Epithelial cell of prostate (primary cell): ENCODE results near the gene HSD17B8.
A peak's percentile ranks its signal among the peaks of the same experiment; 100 is the strongest.
"Not testable (repeated sequence)": the region's sequence is repeated elsewhere in the genome, so short reads cannot be mapped to it uniquely, and the experiment has no call there.

Experiments used
- DNase-seq: peaks from one replicate; pipeline ENCODE4 v3.0.0-alpha.2; 2011; ENCODE audit warnings: low read depth, low spot score
- H3K27ac ChIP-seq: fragments of 450-650 bp; 2 replicates; pipeline ENCODE4 v1.5.1; 2017; ENCODE audit warnings: mild to moderate bottlenecking

The HSD17B8 gene

DNA sequence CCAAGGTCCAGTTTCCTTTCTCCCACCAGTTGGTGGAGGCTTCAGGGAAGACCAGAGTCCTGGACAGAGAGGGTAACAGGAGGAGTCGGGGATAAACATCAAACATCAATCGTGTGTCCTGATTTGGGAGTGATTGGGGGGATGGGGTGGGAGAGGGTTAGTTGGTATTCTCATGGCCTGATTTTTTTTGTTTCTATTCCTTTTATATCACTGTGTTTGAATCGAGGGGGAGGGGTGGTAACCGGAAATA, 365 bp upstream of the HSD17B8 start:
- H3K27ac ChIP-seq: peak overlapping the region; percentile 86
- no peak for DNase-seq

- no peak for DNase-seq
- peak overlapping the region; percentile 86 for H3K27ac ChIP-seq
These were observed 954 bp downstream of the HSD17B8 start for GRCh38 chr6:33205191-33206026.

- DNase-seq: no peak
- peak overlapping the region; percentile 86 for H3K27ac ChIP-seq
These were observed 1.8 kb downstream of the HSD17B8 start for GRCh38 chr6:33206027-33206863.

DNA sequence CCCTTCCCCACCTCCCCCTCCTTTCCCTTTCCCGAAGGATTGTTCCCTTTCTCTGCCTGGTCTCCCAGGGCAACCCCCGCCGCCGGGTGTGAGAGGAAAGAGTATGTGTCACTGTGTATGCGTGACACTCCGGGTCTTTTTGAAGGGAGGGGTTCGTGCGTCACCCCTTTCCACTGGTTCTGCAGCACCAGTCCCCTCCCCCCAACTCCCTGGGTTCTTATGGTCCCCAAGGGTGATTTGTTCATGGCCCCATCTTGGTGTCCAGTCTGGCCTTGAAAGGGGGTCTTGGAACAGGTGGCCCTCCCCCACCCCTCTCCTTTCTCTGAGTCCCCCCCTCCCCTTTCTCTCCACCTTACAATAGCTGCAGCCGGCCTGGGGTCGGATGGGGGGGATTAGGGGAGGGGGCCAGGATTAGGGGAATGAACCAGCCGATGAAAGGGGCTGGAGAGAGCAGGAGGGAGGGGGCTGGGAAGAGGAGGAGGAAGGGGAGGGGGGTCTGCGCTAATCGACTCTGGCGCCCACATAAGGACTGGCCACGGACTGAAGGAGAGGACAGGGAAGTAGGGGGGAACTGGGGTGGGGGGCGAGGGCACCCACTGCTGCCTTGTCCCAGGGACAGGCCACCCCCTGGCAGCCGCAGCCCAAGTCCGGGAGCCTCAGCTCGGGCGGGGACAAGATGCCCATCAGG, 2.6 kb downstream of the HSD17B8 start:
- peak overlapping the region; percentile 86 for H3K27ac ChIP-seq
- no peak for DNase-seq

GRCh38 chr6:33207552-33208090, 3.2 kb downstream of the HSD17B8 start:
- no peak for DNase-seq
- peak overlapping the region; percentile 86 for H3K27ac ChIP-seq

DNA sequence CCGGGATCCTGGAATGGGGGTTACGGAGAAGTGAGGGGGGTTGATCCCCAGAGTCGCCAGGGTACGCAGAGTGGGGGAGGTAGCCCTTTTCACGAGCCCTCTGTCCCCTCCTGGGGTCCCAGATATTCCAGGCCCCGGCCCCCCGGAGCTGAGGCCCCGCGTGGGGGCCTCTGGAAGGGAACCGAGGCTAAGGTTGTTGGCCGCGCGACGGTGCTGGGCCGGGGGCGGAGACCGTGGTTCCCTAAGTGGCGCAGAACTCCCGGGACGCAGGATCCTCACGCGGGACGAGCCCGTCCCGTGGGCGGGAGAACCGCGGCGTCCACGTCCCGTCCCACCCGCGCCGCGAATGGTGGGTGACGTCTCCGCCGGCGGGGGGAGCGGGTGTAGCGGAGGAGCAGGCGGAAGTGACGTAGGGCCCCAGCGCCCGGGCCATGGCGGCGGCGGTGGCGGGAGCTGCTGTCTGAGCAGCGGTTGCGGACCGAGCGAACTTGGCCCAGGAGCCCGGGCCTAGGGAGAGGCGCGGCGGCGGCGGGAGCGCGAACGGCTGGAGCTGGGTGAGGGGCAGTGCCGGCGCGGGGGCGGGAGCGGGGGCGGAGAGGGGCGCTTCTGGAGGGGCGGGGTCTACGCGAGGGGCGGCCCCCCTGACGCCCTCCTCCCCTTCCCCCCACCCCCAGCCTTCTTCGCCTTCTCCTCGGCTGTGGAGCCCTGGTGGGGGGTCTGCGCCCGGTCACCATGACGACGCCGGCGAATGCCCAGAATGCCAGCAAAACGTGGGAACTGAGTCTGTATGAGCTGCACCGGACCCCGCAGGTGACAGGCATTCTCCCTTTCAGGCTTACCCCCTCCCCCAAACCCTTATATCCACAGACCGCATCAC, 3.9 kb downstream of the HSD17B8 start, which contains the start of gene RING1:
Gene RING1 (plus strand): TSS at position 410 of the 877 bp plus-strand sequence. CDS start 323 bp downstream, at position 733.
- no peak for DNase-seq
- peak within 1 kb of the TSS; percentile 86 for H3K27ac ChIP-seq

DNA sequence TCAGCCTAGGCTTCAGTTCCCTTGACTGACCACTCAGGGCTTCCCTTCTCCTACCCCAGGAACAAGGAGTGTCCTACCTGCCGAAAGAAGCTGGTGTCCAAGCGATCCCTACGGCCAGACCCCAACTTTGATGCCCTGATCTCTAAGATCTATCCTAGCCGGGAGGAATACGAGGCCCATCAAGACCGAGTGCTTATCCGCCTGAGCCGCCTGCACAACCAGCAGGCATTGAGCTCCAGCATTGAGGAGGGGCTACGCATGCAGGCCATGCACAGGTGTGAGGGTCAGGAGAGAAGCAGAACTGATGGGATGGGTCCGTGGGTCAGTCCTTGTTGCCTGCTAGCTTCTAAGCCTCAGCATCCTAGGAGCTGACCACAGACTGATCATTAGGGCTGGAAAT, 5.4 kb downstream of the HSD17B8 start:
- no peak overlapping the region for H3K27ac ChIP-seq
- DNase-seq: no peak

DNA sequence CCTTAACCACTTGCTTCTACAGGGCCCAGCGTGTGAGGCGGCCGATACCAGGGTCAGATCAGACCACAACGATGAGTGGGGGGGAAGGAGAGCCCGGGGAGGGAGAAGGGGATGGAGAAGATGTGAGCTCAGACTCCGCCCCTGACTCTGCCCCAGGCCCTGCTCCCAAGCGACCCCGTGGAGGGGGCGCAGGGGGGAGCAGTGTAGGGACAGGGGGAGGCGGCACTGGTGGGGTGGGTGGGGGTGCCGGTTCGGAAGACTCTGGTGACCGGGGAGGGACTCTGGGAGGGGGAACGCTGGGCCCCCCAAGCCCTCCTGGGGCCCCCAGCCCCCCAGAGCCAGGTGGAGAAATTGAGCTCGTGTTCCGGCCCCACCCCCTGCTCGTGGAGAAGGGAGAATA, 6.7 kb downstream of the HSD17B8 start:
- H3K27ac ChIP-seq: no peak overlapping the region
- no peak for DNase-seq

- DNase-seq: no peak
- H3K27ac ChIP-seq: no peak overlapping the region
These were observed 7.4 kb downstream of the HSD17B8 start for GRCh38 chr6:33211666-33212422.

GRCh38 chr6:33212857-33213165, 8.4 kb downstream of the HSD17B8 start:
- no peak overlapping the region for H3K27ac ChIP-seq
- DNase-seq: no peak

- DNase-seq: no peak
These were observed 8.9 kb downstream of the HSD17B8 start for GRCh38 chr6:33213166-33213988.

GRCh38 chr6:33213989-33214335, 9.5 kb downstream of the HSD17B8 start:
- no peak for DNase-seq

More at GRCh38 chr6:33213166-33213988, 8.9 kb downstream of the HSD17B8 start:
- H3K27ac ChIP-seq: no peak overlapping the region

DNA sequence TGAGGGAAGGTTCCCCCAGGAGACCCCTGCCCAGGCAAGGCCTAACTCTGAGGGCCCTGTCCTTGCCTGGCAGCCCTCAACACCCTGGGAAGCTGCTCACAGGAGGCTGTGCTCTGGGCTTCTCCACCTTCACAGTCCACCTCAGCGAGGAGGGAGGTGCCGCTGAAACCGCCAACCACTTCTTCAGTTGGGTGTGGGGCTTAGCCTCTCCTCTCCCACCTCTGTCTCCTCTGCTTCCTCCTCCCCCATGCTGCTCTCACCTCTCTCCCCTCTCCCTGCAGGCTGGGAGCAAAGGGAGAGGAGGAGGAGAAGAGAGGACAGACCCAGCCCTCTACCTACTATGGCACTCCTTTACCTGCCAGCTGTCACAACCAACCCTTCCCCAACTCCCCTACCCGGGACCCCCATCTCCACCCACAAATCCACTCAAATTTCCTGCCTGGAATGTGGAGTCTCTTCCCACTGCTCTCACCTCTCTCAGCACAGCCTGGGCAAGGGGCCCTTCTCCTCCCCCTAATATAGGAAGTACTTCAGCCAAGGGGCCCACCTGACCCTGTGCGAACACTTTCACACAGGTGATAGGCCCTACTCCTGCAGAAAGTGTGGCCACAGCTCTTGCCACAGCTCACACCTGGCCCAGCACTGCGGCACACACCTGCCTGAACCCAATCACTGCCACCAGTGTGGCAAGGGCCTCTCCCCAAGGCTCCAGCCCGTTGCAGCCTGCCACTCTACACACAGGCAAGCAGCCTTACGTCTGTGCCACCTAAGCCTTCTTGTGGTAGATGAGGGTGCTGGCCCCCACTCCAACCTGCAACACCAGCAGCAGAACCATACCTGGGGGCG, 11.0 kb downstream of the HSD17B8 start:
- no peak overlapping the region for H3K27ac ChIP-seq
- DNase-seq: no peak

More at GRCh38 chr6:33213989-33214335, 9.5 kb downstream of the HSD17B8 start:
- H3K27ac ChIP-seq: no peak overlapping the region

- DNase-seq: no peak
- no peak overlapping the region for H3K27ac ChIP-seq
These were observed 11.7 kb downstream of the HSD17B8 start for GRCh38 chr6:33216117-33216649.

- H3K27ac ChIP-seq: peak overlapping the region; percentile 58
- no peak for DNase-seq
These were observed 12.8 kb downstream of the HSD17B8 start for GRCh38 chr6:33217246-33217645.

DNA sequence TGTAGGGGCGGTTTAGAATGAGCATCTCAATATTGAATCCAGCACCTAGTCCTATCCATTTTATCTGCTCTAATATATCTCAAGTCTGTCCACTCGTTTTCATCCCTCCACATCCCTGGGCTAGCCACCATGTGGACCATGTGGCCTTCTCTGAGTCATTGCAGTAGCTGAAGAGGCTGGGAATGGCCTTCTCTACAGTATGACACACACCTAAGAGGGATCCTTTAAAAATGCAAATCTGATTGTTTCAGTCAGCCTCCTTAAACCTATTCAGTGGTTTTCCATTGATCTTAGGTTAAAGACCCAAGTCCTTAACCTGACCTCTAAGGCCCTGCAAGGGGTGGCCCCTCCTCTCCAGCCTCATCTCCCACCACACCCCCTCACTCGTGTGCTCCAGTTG, 13.2 kb downstream of the HSD17B8 start:
- DNase-seq: no peak
- H3K27ac ChIP-seq: peak overlapping the region; percentile 58

DNA sequence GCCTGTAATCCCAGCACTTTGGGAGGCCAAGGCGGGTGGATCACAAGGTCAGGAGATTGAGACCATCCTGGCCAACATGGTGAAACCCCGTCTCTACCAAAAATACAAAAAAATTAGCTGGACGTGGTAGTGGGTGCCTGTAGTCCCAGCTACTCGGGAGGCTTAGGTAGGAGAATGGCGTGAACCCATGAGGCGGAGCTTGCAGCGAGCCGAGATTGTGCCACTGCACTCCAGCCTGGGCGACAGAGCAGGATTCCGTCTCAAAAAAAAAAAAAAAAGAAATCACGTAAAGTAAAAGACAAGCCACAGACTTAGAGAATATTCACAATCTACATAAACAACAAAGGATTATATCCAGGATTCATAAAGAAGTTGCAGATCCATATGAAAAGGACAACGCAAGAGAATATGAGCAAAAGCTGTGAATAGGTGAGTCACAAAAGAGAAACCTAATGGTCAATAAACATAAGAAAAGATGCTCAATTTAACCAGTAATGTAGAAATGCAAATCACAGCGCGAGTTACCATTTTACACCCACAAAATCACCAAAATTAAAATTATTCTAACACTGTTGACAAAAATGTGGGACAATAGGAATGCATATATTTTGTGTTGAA, 22.2 kb downstream of the HSD17B8 start:
- DNase-seq: not testable (repeated sequence)

More for the DNA sequence above, 22.2 kb downstream of the HSD17B8 start:
- not testable (repeated sequence) for H3K27ac ChIP-seq
